Fibroblast of lung (primary cell): ENCODE results near the gene RYR2. TPM values are rescaled to one million over a fixed set of nuclear protein-coding genes. Genes with fewer than 3 reads are reported as not detected.

ENCODE experiments used
- DNase-seq, 2 donors: peaks; one replicate each; pipeline versions ENCODE4 v3.0.0 to v3.0.0-alpha.2; 2010; ENCODE audit warnings: low read depth in 2 of 2
- H2AFZ ChIP-seq: 2 replicates; pipeline ENCODE4 v1.5.1; 2012; ENCODE audit warnings: low read length, control low read depth, inconsistent platforms
- H3K27ac ChIP-seq: 2 replicates; pipeline ENCODE4 v1.5.1; 2011; ENCODE audit warnings: low read length, control low read depth; ENCODE audit not compliant: insufficient read depth
- H3K27me3 ChIP-seq: 2 replicates; pipeline ENCODE4 v1.5.1; 2011; ENCODE audit warnings: mild to moderate bottlenecking, low read length; ENCODE audit not compliant: control insufficient read depth, insufficient read depth
- H3K36me3 ChIP-seq: 2 replicates; pipeline ENCODE4 v1.5.1; 2011; ENCODE audit warnings: low read length; ENCODE audit not compliant: control insufficient read depth, insufficient read depth
- H3K4me1 ChIP-seq: 2 replicates; pipeline ENCODE4 v1.5.1; 2011; ENCODE audit warnings: low read length; ENCODE audit not compliant: control insufficient read depth, insufficient read depth; ENCODE audit errors: extremely low read depth
- H3K4me2 ChIP-seq: 2 replicates; pipeline ENCODE4 v1.5.1; 2011; ENCODE audit warnings: low read length, control low read depth; ENCODE audit not compliant: insufficient read depth; ENCODE audit errors: extremely low read depth
- H3K4me3 ChIP-seq, 4 experiments: fragments of 200-600 bp in 1 of 4; sonication (generic) in 1 of 4; replicated peaks in 1 of 4; 2 replicates each; pipeline ENCODE4 v1.5.1; 2011 to 2016; ENCODE audit warnings: low read length in 4 of 4, low read depth in 3 of 4, mild to moderate bottlenecking in 3 of 4, control low read depth in 2 of 4, inconsistent platforms in 1 of 4, mixed read lengths in 1 of 4; ENCODE audit not compliant: insufficient read depth in 1 of 4; ENCODE audit errors: control extremely low read depth in 1 of 4
- H3K79me2 ChIP-seq: 2 replicates; pipeline ENCODE4 v1.5.1; 2012; ENCODE audit warnings: mild to moderate bottlenecking, low read length, inconsistent platforms; ENCODE audit not compliant: control insufficient read depth, insufficient read depth
- H3K9ac ChIP-seq: 2 replicates; pipeline ENCODE4 v1.5.1; 2011; ENCODE audit warnings: mild to moderate bottlenecking, low read length, control low read depth; ENCODE audit not compliant: insufficient read depth
- H3K9me3 ChIP-seq: 2 replicates; pipeline ENCODE4 v1.5.1; 2012; ENCODE audit warnings: low read depth, low read length; ENCODE audit not compliant: control insufficient read depth, insufficient read depth
- H4K20me1 ChIP-seq: 2 replicates; pipeline ENCODE4 v1.5.1; 2011; ENCODE audit warnings: low read length; ENCODE audit not compliant: control insufficient read depth, insufficient read depth; ENCODE audit errors: extremely low read depth
- EZH2 ChIP-seq: IDR thresholded peaks from 2 replicates; pipeline ENCODE4 v1.5.1; 2012; ENCODE audit warnings: low read length, control low read depth, mild to moderate bottlenecking; ENCODE audit errors: missing control alignments
- polyA plus RNA-seq, 2 donors: library from polyadenylated mRNA; depleted of rRNA in 1 of 2; stranded (reverse) in 1 of 2; unstranded in 1 of 2; fragments of >200 nt; gene quantifications; 2 replicates each; pipeline ENCODE4 v1.2.1, GENCODE V29; 2011 to 2012; ENCODE audit warnings: missing spikeins in 1 of 2
- total RNA-seq: library from RNA; depleted of rRNA; stranded (reverse); fragments of >200 nt; gene quantifications from 2 replicates; pipeline ENCODE4 v1.2.1, GENCODE V29; 2014
- TF ChIP-seq, protein P1 (sequence below), 2 donors: IDR thresholded peaks in 1 of 2; conservative IDR thresholded peaks in 1 of 2; 1 replicate in 1 of 2; 2 replicates in 1 of 2; pipeline ENCODE4 v1.5.1; 2011 to 2012; ENCODE audit warnings: low read length in 2 of 2, control low read depth in 1 of 2, inconsistent platforms in 1 of 2, low read depth in 1 of 2, mild to moderate bottlenecking in 1 of 2

The RYR2 gene
- total and polyA plus RNA-seq, 2 donors (not counting 1 experiment from before 2014, with no cell fraction given) = 0.06 to 0.17 TPM

- Histone ChIP-seq H3K9me3 (no peaks in the 10 kb centered on the region), H3K4me2 (no peak overlapping the region), H4K20me1 (no peaks in the 10 kb centered on the region), H3K79me2 (no peaks in the 10 kb centered on the region), H3K4me3 (no peak overlapping the region), H2AFZ (no peak overlapping the region), H3K27ac (no peak overlapping the region), H3K9ac (no peak overlapping the region), H3K27me3 (no peaks in the 10 kb centered on the region), H3K4me1 (no peaks in the 10 kb centered on the region), H3K36me3 (no peaks in the 10 kb centered on the region)
- TF ChIP-seq, protein P1, sequence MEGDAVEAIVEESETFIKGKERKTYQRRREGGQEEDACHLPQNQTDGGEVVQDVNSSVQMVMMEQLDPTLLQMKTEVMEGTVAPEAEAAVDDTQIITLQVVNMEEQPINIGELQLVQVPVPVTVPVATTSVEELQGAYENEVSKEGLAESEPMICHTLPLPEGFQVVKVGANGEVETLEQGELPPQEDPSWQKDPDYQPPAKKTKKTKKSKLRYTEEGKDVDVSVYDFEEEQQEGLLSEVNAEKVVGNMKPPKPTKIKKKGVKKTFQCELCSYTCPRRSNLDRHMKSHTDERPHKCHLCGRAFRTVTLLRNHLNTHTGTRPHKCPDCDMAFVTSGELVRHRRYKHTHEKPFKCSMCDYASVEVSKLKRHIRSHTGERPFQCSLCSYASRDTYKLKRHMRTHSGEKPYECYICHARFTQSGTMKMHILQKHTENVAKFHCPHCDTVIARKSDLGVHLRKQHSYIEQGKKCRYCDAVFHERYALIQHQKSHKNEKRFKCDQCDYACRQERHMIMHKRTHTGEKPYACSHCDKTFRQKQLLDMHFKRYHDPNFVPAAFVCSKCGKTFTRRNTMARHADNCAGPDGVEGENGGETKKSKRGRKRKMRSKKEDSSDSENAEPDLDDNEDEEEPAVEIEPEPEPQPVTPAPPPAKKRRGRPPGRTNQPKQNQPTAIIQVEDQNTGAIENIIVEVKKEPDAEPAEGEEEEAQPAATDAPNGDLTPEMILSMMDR (conservative IDR thresholded peaks at IDR 0.05 in 1 of 2, IDR thresholded peaks at IDR 0.05 in 1 of 2; ENCODE audit: low read depth in 1 of 2, low read length in 2 of 2) = no peak
- TF ChIP-seq EZH2 = no peak
- no peak for DNase-seq
Measured at GRCh38 chr1:237186675-237187074, 144.7 kb downstream of the RYR2 start.

GRCh38 chr1:237187842-237188241 lies 145.9 kb downstream of the RYR2 start:
- no peak overlapping the region for H3K9ac ChIP-seq

GRCh38 chr1:237191403-237191802 lies 149.4 kb downstream of the RYR2 start:
- Histone ChIP-seq H3K4me3 (no peak overlapping the region), H3K79me2 (no peaks in the 10 kb centered on the region), H2AFZ (no peak overlapping the region), H3K4me2 (no peak overlapping the region), H3K4me1 (no peaks in the 10 kb centered on the region), H3K9me3 (no peaks in the 10 kb centered on the region), H3K27ac (no peak overlapping the region), H3K9ac (no peak overlapping the region), H3K27me3 (no peaks in the 10 kb centered on the region), H4K20me1 (no peaks in the 10 kb centered on the region), H3K36me3 (no peaks in the 10 kb centered on the region)
- TF ChIP-seq, protein P1 (conservative IDR thresholded peaks at IDR 0.05 in 1 of 2, IDR thresholded peaks at IDR 0.05 in 1 of 2; ENCODE audit: low read depth in 1 of 2, low read length in 2 of 2) = no peak
- no peak for TF ChIP-seq EZH2
- no peak for DNase-seq

More at GRCh38 chr1:237187842-237188241, 145.9 kb downstream of the RYR2 start:
- H2AFZ ChIP-seq = no peak overlapping the region
- H3K27me3 ChIP-seq = no peaks in the 10 kb centered on the region
- H3K27ac ChIP-seq = no peak overlapping the region
- H3K4me1 ChIP-seq = no peaks in the 10 kb centered on the region
- no peaks in the 10 kb centered on the region for H3K36me3 ChIP-seq
- no peak overlapping the region for H3K4me3 ChIP-seq
- H3K4me2 ChIP-seq = no peak overlapping the region
- no peak for TF ChIP-seq EZH2
- TF ChIP-seq, protein P1 (conservative IDR thresholded peaks at IDR 0.05 in 1 of 2, IDR thresholded peaks at IDR 0.05 in 1 of 2; ENCODE audit: low read depth in 1 of 2, low read length in 2 of 2) = no peak
- H3K79me2 ChIP-seq = no peaks in the 10 kb centered on the region
- no peak for DNase-seq
- H3K9me3 ChIP-seq = no peaks in the 10 kb centered on the region
- H4K20me1 ChIP-seq = no peaks in the 10 kb centered on the region
